Anterior cingulate cortex (tissue), 58 donors: Measurements from ENCODE around the gene KPNA2.
"Not testable (repeated sequence)": the region's sequence is repeated elsewhere in the genome, so short reads cannot be mapped to it uniquely, and the experiment has no call there.

ENCODE experiments used
- DNase-seq, 58 donors: peaks; one replicate each; lab custom pipeline; 2025; lab: John Stamatoyannopoulos, UW

The KPNA2 gene

GRCh38 chr17:68019675-68020408 lies 15.7 kb upstream of the KPNA2 start:
- DNase-seq = peak; percentile 71 to 99 (median 93)

- no peak for DNase-seq
Measured at GRCh38 chr17:68020409-68020756, 15.2 kb upstream of the KPNA2 start.

- not testable (repeated sequence) for DNase-seq
Measured at GRCh38 chr17:68020791-68021190, 14.7 kb upstream of the KPNA2 start.

- DNase-seq = no peak
Measured at GRCh38 chr17:68021963-68022362, 13.6 kb upstream of the KPNA2 start.

- not testable (repeated sequence) for DNase-seq
Measured at GRCh38 chr17:68022547-68022946, 13.0 kb upstream of the KPNA2 start.

- no peak for DNase-seq
Measured at GRCh38 chr17:68029512-68030215, 5.9 kb upstream of the KPNA2 start.

GRCh38 chr17:68033636-68034451 lies 1.7 kb upstream of the KPNA2 start:
- DNase-seq = peak in 3 of 58 donors; percentile 4 to 19 (median 13)

GRCh38 chr17:68034452-68034776 lies 1.1 kb upstream of the KPNA2 start:
- DNase-seq = no peak

GRCh38 chr17:68035131-68035522 lies 408 bp upstream of the KPNA2 start:
- DNase-seq = peak in 52 of 58 donors; percentile 66 to 98 (median 94)

- DNase-seq = no peak
Measured at GRCh38 chr17:68036304-68037147, 991 bp downstream of the KPNA2 start.

GRCh38 chr17:68047153-68047846 lies 11.8 kb downstream of the KPNA2 start:
- DNase-seq = no peak

- peak in 13 of 58 donors; percentile 1 to 57 (median 6) for DNase-seq
Measured at GRCh38 chr17:68047890-68048542, 12.5 kb downstream of the KPNA2 start.

GRCh38 chr17:68048996-68049395 lies 13.5 kb downstream of the KPNA2 start:
- no peak for DNase-seq

- not testable (repeated sequence) for DNase-seq
Measured at GRCh38 chr17:68049812-68050437, 14.4 kb downstream of the KPNA2 start.

- DNase-seq = not testable (repeated sequence)
Measured at GRCh38 chr17:68051321-68052312, 16.1 kb downstream of the KPNA2 start.

GRCh38 chr17:68052810-68053209 lies 17.3 kb downstream of the KPNA2 start:
- no peak for DNase-seq

- DNase-seq = no peak
Measured at GRCh38 chr17:68053231-68054013, 17.9 kb downstream of the KPNA2 start.
